Coronary artery (tissue), 2 donors: Measurements from ENCODE around the gene BMPR2.
"Not testable (repeated sequence)": the region's sequence is repeated elsewhere in the genome, so short reads cannot be mapped to it uniquely, and the experiment has no call there.

Experiments
- DNase-seq: peaks from one replicate; pipeline ENCODE4 v3.0.0-alpha.2; 2017; ENCODE audit warnings: low spot score
- H3K27ac ChIP-seq, 2 donors: fragments of 200-600 bp; sonication (generic); one replicate each; pipeline ENCODE4 v1.5.1; 2016 to 2019
- H3K4me3 ChIP-seq: fragments of 200-600 bp; sonication (generic); 2 replicates; pipeline ENCODE4 v1.5.1; 2016; ENCODE audit warnings: mild to moderate bottlenecking, moderate library complexity
- CTCF ChIP-seq: fragments of 200-600 bp; sonication (generic); IDR thresholded peaks from one replicate; pipeline ENCODE4 v1.5.1; 2019; ENCODE audit warnings: antibody characterized with exemption

The BMPR2 gene

DNA sequence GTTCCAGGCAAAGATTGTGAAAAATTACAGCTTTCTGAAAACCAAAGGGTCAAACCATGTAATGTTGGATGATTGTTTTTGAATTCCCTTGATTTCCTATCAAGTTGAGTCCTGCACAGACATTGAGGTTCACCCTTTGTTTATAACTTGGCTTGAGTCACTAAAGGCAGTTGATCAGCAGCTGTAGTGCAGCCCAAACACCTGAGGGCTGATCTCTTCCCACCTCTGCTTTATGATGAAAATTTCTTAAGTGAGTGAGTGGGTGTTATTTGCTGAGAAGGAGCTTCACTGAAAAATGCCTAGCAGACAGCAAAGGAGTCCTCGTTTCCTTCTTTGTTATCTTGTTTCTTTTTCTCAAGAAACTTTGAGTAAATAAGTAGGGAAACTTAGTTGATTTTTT, 31.9 kb upstream of the BMPR2 start:
- no peak overlapping the region for H3K4me3 ChIP-seq
- DNase-seq: no peak
- TF ChIP-seq CTCF: no peak
- H3K27ac ChIP-seq: no peak overlapping the region

DNA sequence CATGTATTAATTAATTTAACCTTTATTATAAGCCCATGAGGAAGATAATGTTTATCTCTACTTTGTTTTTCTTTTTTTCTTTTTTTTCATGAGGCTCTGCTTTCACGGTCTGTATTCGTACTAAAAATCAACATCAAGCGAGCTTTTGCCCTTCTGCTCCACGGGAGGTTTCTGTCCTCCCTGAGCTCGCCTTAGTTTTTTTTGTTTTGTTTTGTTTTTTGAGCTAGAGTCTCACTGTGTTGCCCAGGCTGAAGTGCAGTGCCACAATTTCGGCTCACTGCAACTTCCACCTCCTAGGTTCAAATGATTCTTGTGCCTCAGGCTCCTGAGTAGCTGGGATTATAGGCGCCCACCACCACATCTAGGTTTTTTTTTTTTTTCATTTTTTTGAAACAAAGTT, 29.9 kb upstream of the BMPR2 start:
- Histone ChIP-seq H3K4me3 (no peak overlapping the region), H3K27ac (no peak overlapping the region)
- no peak for TF ChIP-seq CTCF
- DNase-seq: no peak

- DNase-seq: no peak
- TF ChIP-seq CTCF: no peak
- Histone ChIP-seq H3K27ac (no peak overlapping the region), H3K4me3 (no peak overlapping the region)
These were observed 22.7 kb upstream of the BMPR2 start for GRCh38 chr2:202353430-202353829.

DNA sequence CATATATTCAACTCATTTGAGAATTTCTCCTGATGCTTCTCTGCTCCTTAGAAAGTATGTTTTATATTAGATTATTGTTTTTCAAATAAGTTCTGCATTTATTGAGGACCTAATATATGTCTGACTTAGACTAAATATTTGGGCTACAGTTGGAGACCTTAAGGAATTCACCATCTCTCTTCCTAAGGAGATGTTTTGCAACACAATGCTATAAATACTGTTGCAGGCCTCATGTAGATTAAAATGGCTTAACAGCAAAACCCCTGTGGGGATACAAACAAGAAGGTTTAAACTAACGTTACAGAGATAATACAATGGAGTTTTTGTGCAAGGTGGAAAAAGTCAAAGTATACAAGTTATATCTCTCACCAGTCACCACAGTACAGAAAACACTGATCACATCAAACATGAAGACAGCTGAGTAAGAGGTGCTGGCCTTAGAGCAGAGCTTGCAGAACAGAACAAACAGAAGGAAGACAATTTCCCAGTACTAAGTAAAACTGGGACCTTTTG, 20.1 kb upstream of the BMPR2 start:
- H3K4me3 ChIP-seq: no peak overlapping the region
- DNase-seq: no peak
- no peak overlapping the region for H3K27ac ChIP-seq
- TF ChIP-seq CTCF: no peak

DNA sequence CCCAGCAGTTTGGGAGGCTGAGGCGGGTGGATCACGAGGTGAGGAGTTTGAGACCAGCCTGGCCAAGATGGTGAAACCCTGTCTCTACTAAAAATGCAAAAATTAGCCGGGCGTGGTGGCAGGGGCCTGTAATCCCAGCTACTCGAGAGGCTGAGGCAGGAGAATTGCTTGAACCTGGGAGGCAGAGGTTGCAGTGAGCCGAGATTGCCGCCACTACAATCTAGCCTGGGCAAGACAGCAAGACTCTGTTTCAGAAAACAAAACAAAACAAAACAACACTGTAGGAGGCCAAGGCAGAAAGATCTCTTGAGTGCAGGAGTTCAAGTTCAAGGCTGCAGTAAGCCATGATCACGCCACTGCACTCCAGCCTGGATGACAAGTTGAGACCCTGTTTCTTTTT, 17.2 kb upstream of the BMPR2 start:
- not testable (repeated sequence) for DNase-seq, H3K27ac ChIP-seq, H3K4me3 ChIP-seq

DNA sequence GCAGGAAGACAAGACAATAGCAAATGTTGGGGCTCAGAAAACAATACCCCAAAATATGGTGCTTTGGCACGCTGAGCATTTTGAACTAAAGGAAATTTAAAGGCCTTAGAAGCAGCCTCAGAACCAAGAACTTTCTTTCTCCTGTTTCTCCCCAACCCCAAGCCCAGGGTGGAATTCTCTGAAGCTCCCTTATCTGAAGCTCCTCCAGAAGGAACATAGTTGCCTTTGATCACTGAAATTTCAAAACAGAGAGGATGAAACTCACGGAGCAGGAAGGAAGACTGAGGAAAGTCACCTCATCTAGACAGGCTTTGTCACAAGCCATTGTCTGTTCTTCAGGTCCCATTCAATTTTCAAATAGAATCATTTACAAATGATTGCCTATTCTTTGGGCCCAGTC, 15.5 kb upstream of the BMPR2 start:
- TF ChIP-seq CTCF: no peak
- Histone ChIP-seq H3K27ac (no peak overlapping the region), H3K4me3 (no peak overlapping the region)
- no peak for DNase-seq

DNA sequence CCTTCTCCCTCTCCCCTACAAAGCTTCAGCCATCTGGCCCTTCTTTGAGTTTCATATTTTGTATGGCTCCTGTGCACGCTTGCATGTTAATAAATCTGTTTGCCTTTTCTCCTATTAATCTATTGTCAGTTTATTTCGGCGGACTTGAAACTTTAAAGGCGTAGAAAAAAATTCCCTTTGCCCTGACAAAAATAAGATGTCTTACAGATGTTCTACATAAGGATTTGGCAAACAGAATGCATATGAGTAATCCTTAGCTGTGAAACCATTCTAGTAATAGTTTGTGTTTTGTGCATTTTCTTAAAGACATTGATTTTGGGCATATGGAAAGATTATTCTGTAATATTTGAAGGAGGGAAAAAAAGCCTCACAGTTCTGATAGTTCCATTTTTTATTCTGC, 15.0 kb upstream of the BMPR2 start:
- Histone ChIP-seq H3K27ac (no peak overlapping the region), H3K4me3 (no peak overlapping the region)
- no peak for DNase-seq
- no peak for TF ChIP-seq CTCF

DNA sequence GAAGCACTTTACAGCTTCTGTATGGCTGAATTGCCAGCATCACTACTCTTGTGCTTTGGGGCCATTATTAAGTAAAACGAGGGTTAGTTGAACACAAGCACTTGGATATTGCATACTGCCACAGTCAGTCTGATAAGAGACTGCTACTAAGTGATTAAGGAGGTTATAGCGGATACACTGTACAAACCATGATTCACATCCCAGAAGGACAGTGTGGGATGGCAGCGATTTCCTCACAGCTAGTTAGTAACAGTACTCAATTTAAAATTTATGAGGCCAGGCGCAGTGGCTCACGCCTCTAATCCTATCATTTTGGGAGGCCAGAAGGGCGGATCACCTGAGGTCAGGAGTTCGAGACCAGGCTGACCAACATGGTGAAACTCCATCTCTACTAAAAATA, 2.6 kb upstream of the BMPR2 start:
- no peak for DNase-seq
- TF ChIP-seq CTCF: no peak

GRCh38 chr2:202374383-202374782, 1.7 kb upstream of the BMPR2 start:
- not testable (repeated sequence) for H3K4me3 ChIP-seq

More for the DNA sequence above, 2.6 kb upstream of the BMPR2 start:
- Histone ChIP-seq H3K4me3 (no peak overlapping the region), H3K27ac (no peak overlapping the region)

More at GRCh38 chr2:202374383-202374782, 1.7 kb upstream of the BMPR2 start:
- H3K27ac ChIP-seq, DNase-seq: not testable (repeated sequence)
